Neural crest cell (in vitro differentiated cells): ENCODE results near the gene FECH. TPM values are rescaled to one million over a fixed set of nuclear protein-coding genes. Genes with fewer than 3 reads are reported as not detected.

Experiments used
- DNase-seq: peaks from one replicate; pipeline ENCODE4 v3.0.0; 2021; ENCODE audit warnings: low read depth, mixed read lengths, low spot score
- H3K27ac Mint-ChIP-seq: one replicate; pipeline ENCODE4 v1.8.0; 2021; ENCODE audit warnings: mild to moderate bottlenecking, mixed read lengths; ENCODE audit not compliant: unreplicated experiment
- H3K27me3 Mint-ChIP-seq: 2 replicates; pipeline ENCODE4 v1.8.0; 2021; ENCODE audit warnings: low read depth, mild to moderate bottlenecking, mixed read lengths
- H3K36me3 Mint-ChIP-seq: 2 replicates; pipeline ENCODE4 v1.8.0; 2021; ENCODE audit warnings: low read depth, mild to moderate bottlenecking, mixed read lengths
- H3K4me1 Mint-ChIP-seq: 2 replicates; pipeline ENCODE4 v1.8.0; 2021; ENCODE audit warnings: mixed read lengths
- H3K4me3 Mint-ChIP-seq: one replicate; pipeline ENCODE4 v1.8.0; 2021; ENCODE audit warnings: mild to moderate bottlenecking, mixed read lengths
- H3K9me3 Mint-ChIP-seq: 2 replicates; pipeline ENCODE4 v1.8.0; 2021; ENCODE audit warnings: mixed read lengths
- CTCF ChIP-seq: fragments of 200-600 bp; sonication (generic); conservative IDR thresholded peaks from 2 replicates; pipeline ENCODE4 v1.5.0; 2021; ENCODE audit warnings: antibody characterized with exemption, mild to moderate bottlenecking
- total RNA-seq: library from RNA; stranded (reverse); gene quantifications from 2 replicates; pipeline ENCODE4 v1.2.1, GENCODE V29; 2021

FECH gene
- total RNA-seq, 1 donor from 2014 or later = 16.9 TPM

GRCh38 chr18:57550510-57550909, 36.0 kb downstream of the FECH start:
- no peak overlapping the region for H3K4me3 Mint-ChIP-seq
- TF ChIP-seq CTCF = no peak
- H3K4me1 Mint-ChIP-seq = no peaks in the 10 kb centered on the region
- no peaks in the 10 kb centered on the region for H3K9me3 Mint-ChIP-seq
- H3K27me3 Mint-ChIP-seq = no peaks in the 10 kb centered on the region
- DNase-seq = no peak
- H3K27ac Mint-ChIP-seq = no peak overlapping the region
- H3K36me3 Mint-ChIP-seq = no peaks in the 10 kb centered on the region

GRCh38 chr18:57547260-57547659, 39.2 kb downstream of the FECH start:
- no peak for DNase-seq
- Mint-ChIP-seq H3K9me3 (no peaks in the 10 kb centered on the region), H3K4me3 (no peak overlapping the region), H3K27ac (no peak overlapping the region), H3K4me1 (peaks cover 12% of the 10 kb centered on the region), H3K36me3 (no peaks in the 10 kb centered on the region), H3K27me3 (no peaks in the 10 kb centered on the region)
- no peak for TF ChIP-seq CTCF

GRCh38 chr18:57544936-57545660, 41.4 kb downstream of the FECH start:
- no peaks in the 10 kb centered on the region for H3K27me3 Mint-ChIP-seq
- TF ChIP-seq CTCF = no peak
- H3K4me1 Mint-ChIP-seq = peaks cover 12% of the 10 kb centered on the region
- H3K36me3 Mint-ChIP-seq = no peaks in the 10 kb centered on the region
- no peak overlapping the region for H3K4me3 Mint-ChIP-seq
- DNase-seq = no peak
- no peak overlapping the region for H3K27ac Mint-ChIP-seq
- no peaks in the 10 kb centered on the region for H3K9me3 Mint-ChIP-seq

GRCh38 chr18:57543560-57543959, 42.9 kb downstream of the FECH start:
- H3K9me3 Mint-ChIP-seq = no peaks in the 10 kb centered on the region
- H3K27me3 Mint-ChIP-seq = peaks cover 2% of the 10 kb centered on the region
- H3K4me3 Mint-ChIP-seq = no peak overlapping the region
- no peak for DNase-seq
- H3K4me1 Mint-ChIP-seq = peaks cover 12% of the 10 kb centered on the region
- no peak for TF ChIP-seq CTCF
- no peaks in the 10 kb centered on the region for H3K36me3 Mint-ChIP-seq
- H3K27ac Mint-ChIP-seq = no peak overlapping the region

- H3K4me3 Mint-ChIP-seq = no peak overlapping the region
- no peaks in the 10 kb centered on the region for H3K36me3 Mint-ChIP-seq
- no peak for DNase-seq
- no peak for TF ChIP-seq CTCF
- H3K4me1 Mint-ChIP-seq = peaks cover 12% of the 10 kb centered on the region
- no peaks in the 10 kb centered on the region for H3K9me3 Mint-ChIP-seq
- H3K27me3 Mint-ChIP-seq = peaks cover 2% of the 10 kb centered on the region
- peak overlapping the region; percentile 20 for H3K27ac Mint-ChIP-seq
Measured at GRCh38 chr18:57542812-57543427, 43.6 kb downstream of the FECH start.
